Smooth muscle cell (in vitro differentiated cells): ENCODE results near the gene IGLL1. TPM values are rescaled to one million over a fixed set of nuclear protein-coding genes. Genes with fewer than 3 reads are reported as not detected.

ENCODE experiments used
- DNase-seq: peaks from one replicate; lab custom pipeline; 2025; ENCODE audit not compliant: unreplicated experiment; lab: John Stamatoyannopoulos, UW
- H2AFZ ChIP-seq: fragments of 200-600 bp; sonication (generic); 2 replicates; pipeline ENCODE4 v1.6.0; 2016; ENCODE audit warnings: antibody characterized with exemption, low read depth, mild to moderate bottlenecking
- H3F3A ChIP-seq: fragments of 200-600 bp; sonication (generic); 2 replicates; pipeline ENCODE4 v1.6.0; 2017; ENCODE audit warnings: antibody characterized with exemption, low read depth
- H3K27ac ChIP-seq: fragments of 200-600 bp; sonication (generic); 2 replicates; pipeline ENCODE4 v1.5.1; 2016; ENCODE audit warnings: low read depth, mild to moderate bottlenecking
- H3K27me3 ChIP-seq: fragments of 200-600 bp; sonication (generic); 2 replicates; pipeline ENCODE4 v1.6.1; 2016; ENCODE audit warnings: low read depth, mild to moderate bottlenecking
- H3K36me3 ChIP-seq: fragments of 200-600 bp; sonication (generic); 2 replicates; pipeline ENCODE4 v1.5.1; 2016; ENCODE audit warnings: low read depth
- H3K4me1 ChIP-seq: fragments of 200-600 bp; sonication (generic); 2 replicates; pipeline ENCODE4 v1.5.1; 2016; ENCODE audit warnings: low read depth
- H3K4me2 ChIP-seq: fragments of 200-600 bp; sonication (generic); 2 replicates; pipeline ENCODE4 v1.6.0; 2016; ENCODE audit warnings: mild to moderate bottlenecking
- H3K4me3 ChIP-seq: fragments of 200-600 bp; sonication (generic); 2 replicates; pipeline ENCODE4 v1.5.1; 2016; ENCODE audit warnings: mild to moderate bottlenecking
- H3K79me2 ChIP-seq: fragments of 200-600 bp; sonication (generic); 2 replicates; pipeline ENCODE4 v1.6.0; 2016; ENCODE audit warnings: low read depth, mild to moderate bottlenecking
- H3K9ac ChIP-seq: fragments of 200-600 bp; sonication (generic); 2 replicates; pipeline ENCODE4 v1.6.0; 2016; ENCODE audit warnings: low read depth
- H3K9me3 ChIP-seq: fragments of 200-600 bp; sonication (generic); replicated peaks from 2 replicates; pipeline ENCODE4 v1.5.1; 2016; ENCODE audit warnings: low read depth
- H4K20me1 ChIP-seq: fragments of 200-600 bp; sonication (generic); 2 replicates; pipeline ENCODE4 v1.6.0; 2016; ENCODE audit warnings: low read depth
- WGBS: methylation state at CpG from one replicate; pipeline ENCODE4 v1.1.7; 2016; ENCODE audit warnings: low lambda C conversion rate; 5-methylcytosine and 5-hydroxymethylcytosine counted together
- polyA plus RNA-seq: library from polyadenylated mRNA; unstranded; fragments of >200 nt; fragmentation: Nextera tagmentation; extraction: Ambion mirVana; gene quantifications from 2 replicates; pipeline ENCODE4 v1.2.1, GENCODE V29; 2016
- total RNA-seq: library from RNA; depleted of rRNA; stranded (reverse); fragments of >200 nt; gene quantifications from 2 replicates; pipeline ENCODE4 v1.2.3, GENCODE V29; 2014
- TF ChIP-seq, protein P1 (sequence below): fragments of 200-600 bp; sonication (generic); IDR thresholded peaks from 2 replicates; pipeline ENCODE4 v1.5.1; 2017; ENCODE audit warnings: borderline replicate concordance, mild to moderate bottlenecking, antibody characterized with exemption; ENCODE audit not compliant: insufficient read depth, poor library complexity, severe bottlenecking

The IGLL1 gene
- total and polyA plus RNA-seq, 2 experiments from 2014 or later = not detected

DNA sequence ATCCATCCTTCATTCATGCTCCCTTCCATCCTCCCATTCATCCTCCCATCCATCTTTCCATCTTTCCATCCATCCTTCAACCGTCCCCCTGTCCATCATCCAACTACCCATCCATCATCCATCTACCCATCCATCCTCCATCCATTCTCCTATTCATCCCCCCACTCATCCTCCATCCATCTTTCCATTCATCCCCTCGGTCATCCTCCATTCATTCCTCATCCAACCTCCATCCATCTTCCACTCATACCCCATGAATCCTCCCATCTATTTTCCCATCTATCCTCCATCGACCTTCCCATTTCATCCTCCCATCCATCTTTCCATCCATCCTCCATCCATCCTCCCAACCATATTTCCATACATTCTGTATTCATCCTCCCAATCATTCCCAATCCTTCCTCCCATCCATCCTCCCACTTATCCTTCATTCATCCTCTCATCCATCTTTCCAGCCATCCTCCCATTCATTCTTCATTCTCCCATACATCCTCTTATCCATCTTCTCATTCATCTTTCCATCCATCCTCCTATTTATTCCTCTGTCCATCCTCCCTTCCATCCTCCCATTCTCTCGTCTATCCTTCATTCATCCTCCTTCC, 29.9 kb downstream of the IGLL1 start:
- TF ChIP-seq, protein P1, sequence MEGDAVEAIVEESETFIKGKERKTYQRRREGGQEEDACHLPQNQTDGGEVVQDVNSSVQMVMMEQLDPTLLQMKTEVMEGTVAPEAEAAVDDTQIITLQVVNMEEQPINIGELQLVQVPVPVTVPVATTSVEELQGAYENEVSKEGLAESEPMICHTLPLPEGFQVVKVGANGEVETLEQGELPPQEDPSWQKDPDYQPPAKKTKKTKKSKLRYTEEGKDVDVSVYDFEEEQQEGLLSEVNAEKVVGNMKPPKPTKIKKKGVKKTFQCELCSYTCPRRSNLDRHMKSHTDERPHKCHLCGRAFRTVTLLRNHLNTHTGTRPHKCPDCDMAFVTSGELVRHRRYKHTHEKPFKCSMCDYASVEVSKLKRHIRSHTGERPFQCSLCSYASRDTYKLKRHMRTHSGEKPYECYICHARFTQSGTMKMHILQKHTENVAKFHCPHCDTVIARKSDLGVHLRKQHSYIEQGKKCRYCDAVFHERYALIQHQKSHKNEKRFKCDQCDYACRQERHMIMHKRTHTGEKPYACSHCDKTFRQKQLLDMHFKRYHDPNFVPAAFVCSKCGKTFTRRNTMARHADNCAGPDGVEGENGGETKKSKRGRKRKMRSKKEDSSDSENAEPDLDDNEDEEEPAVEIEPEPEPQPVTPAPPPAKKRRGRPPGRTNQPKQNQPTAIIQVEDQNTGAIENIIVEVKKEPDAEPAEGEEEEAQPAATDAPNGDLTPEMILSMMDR = no peak
- no peak overlapping the region for H3K9ac ChIP-seq
- H3K4me1 ChIP-seq = no peaks in the 10 kb centered on the region
- H3K36me3 ChIP-seq = no peaks in the 10 kb centered on the region
- no peaks in the 10 kb centered on the region for H3K79me2 ChIP-seq
- H4K20me1 ChIP-seq = no peaks in the 10 kb centered on the region
- H3K9me3 ChIP-seq = no peaks in the 10 kb centered on the region
- 73% methylated on average over 4 of the region's 4 CpGs for WGBS
- no peak overlapping the region for H3K27ac ChIP-seq
- H3F3A ChIP-seq = no peaks in the 10 kb centered on the region
- no peak overlapping the region for H3K4me3 ChIP-seq
- H3K4me2 ChIP-seq = no peak overlapping the region
- no peak overlapping the region for H2AFZ ChIP-seq
- H3K27me3 ChIP-seq = no peaks in the 10 kb centered on the region
- DNase-seq = no peak

DNA sequence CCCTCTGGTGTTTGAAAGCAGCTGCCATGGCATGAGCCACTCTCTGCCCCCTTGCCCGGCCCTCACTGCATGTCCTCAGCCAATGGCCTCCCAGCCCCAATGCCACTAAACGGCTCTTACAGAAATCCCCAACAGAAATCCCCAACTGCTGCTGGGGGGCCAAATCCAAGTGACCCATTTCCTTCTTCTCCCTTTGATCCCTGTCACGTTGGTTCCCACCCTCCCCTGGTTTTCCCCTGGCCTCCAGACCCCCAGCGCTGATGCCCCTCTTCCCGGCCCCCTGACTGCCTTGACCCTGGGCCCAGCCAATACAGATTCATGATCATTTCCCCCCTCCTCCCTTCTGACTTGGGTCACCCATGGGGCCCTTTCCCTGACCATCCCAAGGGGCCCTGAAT, 30.9 kb downstream of the IGLL1 start:
- no peaks in the 10 kb centered on the region for H3F3A ChIP-seq
- TF ChIP-seq, protein P1 = no peak
- H3K4me1 ChIP-seq = no peaks in the 10 kb centered on the region
- no peak overlapping the region for H3K4me3 ChIP-seq
- H3K79me2 ChIP-seq = no peaks in the 10 kb centered on the region
- H3K27me3 ChIP-seq = no peaks in the 10 kb centered on the region
- H3K9ac ChIP-seq = no peak overlapping the region
- H3K9me3 ChIP-seq = no peaks in the 10 kb centered on the region
- no peak for DNase-seq
- no peak overlapping the region for H2AFZ ChIP-seq
- H4K20me1 ChIP-seq = no peaks in the 10 kb centered on the region
- no peak overlapping the region for H3K27ac ChIP-seq
- WGBS = 63% methylated on average over 2 of the region's 5 CpGs
- H3K4me2 ChIP-seq = no peak overlapping the region
- H3K36me3 ChIP-seq = no peaks in the 10 kb centered on the region

DNA sequence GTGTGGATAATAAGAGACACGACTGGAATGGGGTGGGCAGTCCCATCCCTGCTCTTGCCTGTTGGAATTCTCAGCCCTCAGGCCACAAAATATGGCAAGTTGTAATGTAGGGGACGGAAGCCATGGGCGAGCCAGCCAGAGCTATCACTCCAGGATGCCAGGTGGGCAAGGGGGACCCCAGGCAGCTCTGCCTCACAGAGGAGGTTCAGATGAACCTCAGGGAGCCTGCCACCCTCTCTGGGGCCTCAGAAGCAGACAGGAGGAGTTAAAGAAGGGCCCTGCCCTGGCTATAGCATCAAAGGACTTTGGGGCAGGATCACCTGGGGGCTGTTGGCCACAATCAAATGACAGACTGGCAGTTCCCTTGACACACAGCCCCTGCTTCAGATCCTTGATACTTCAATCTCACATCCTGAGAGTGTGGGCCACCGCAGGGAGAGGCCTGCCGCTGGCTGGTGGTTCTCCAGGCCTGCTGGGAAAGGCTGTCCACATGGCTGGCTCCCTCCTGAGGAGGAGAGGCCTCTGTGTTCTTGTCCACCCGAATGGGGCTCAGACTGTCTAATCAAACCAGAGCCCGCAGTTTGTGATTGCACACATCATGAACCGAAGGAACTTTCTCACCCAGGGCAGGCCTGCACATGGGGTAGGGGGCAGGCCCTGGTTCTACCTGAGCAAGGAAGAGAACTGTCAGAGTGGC, 31.4 kb downstream of the IGLL1 start:
- DNase-seq = no peak
- Histone ChIP-seq H3K9ac (no peak overlapping the region), H3K79me2 (no peaks in the 10 kb centered on the region), H2AFZ (no peak overlapping the region), H4K20me1 (no peaks in the 10 kb centered on the region), H3K27me3 (no peaks in the 10 kb centered on the region), H3K4me2 (no peak overlapping the region), H3K4me3 (no peak overlapping the region), H3K4me1 (no peaks in the 10 kb centered on the region), H3F3A (no peaks in the 10 kb centered on the region), H3K27ac (no peak overlapping the region), H3K9me3 (no peaks in the 10 kb centered on the region), H3K36me3 (no peaks in the 10 kb centered on the region)
- WGBS = 72% methylated on average over 8 of the region's 8 CpGs
- TF ChIP-seq, protein P1 = no peak
